Middle frontal gyrus (tissue), 1 donor: Measurements from ENCODE around the gene CNTFR.
"Not testable (repeated sequence)": the region's sequence is repeated elsewhere in the genome, so short reads cannot be mapped to it uniquely, and the experiment has no call there.

Experiments
- DNase-seq: peaks from one replicate; pipeline ENCODE4 v3.0.0-alpha.2; 2015; ENCODE audit warnings: low spot score; ENCODE audit errors: extremely low spot score

The CNTFR gene

DNA sequence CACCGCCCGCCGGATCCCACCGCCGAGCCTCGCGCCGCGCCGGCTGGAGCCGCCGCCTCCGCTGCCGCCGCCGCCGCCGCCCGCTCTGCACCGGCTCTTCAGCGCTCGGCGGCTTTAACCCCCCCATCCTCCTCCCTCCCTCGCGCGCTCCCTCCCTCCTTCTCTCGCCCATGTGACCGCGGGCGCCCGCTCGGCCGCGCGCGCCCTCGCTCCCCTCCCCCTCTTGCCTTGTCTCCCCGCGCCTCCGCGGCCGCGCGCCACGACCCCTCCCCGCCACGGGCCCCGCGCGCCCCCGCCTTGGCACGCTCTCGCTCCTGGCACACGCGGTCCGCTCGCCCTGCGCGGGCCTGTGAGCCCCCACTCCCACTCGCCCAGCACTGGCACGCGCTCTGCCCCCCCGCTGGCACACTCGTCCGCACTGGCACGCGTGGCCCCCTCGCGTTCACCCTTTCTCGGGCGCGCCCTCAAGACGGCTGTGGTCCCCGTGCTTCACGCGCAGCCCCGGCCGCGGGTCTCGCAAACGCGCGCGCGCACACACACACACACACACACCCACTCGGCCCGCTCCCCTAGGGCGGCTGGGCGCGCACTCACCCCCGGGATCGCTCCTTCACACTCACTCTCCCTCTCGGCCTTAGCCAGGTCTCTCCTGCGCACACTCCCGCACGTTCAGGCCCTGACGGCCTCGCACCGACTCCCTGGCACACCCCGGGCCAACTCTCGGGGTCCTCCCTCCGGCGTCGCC is at the start of gene CNTFR:
TSS of gene CNTFR (minus strand) at position 89 of the 745 bp plus-strand sequence. CDS start 20,743 bp downstream, outside the sequence.
- DNase-seq, result peak; percentile 52

GRCh38 chr9:34639322-34639721 is 49.8 kb upstream of the CNTFR start:
- not testable (repeated sequence) for DNase-seq

DNA sequence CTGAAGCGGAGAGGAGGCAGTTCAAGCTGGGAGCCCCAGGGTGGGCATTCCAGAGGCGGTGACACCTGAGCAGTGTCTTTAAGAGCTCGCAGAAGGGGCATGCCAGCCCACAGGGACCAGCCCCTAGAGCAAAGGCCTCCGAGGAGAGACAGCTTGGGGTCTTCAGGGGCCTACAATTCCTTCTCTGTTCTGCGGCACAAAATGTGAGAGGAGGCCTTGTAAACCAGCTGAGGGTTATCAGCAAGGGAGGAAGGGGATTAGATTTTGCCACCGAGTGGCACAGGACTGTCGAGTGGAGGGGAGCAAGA is 48.6 kb upstream of the CNTFR start:
- DNase-seq, result no peak

DNA sequence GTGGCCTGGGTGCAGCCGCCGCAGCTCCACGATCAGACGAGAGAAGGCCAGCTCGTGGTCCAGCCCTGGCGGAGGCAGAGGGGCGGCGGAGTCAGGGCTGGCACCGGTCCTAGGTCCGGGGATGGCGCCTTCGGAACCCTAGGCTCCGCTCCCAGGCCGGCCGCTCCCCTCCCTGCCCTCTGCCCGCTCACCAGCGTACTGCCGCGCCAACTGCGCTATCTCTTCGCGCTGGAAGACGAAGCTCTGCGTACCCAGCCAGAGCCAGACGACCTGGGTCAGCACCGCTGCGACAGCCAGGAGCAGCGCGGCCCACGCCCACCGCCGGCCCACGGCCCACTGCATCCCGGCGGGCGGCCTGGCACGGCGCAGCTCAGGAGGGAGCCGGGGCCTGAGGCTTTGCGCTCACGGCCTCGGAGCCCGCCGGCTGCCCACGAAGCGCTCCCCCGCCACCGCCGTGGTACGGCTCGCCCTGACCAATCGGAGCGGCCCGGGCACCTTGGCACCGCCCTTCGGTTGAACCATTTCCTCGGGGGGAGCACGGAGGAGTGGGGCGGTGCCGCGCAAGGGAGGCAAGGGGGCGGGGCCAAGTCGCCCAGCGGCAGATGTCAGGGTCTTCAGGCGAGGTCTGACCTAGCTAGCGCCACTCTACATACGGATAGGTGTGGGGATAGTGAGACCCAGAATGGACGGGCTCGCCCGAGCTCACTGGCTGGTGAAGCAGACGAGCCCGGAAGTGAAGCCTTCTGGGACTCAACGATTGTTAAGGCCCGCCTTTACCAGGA is 48.0 kb upstream of the CNTFR start, which contains the start of gene SIGMAR1:
TSS of gene SIGMAR1 (minus strand) at position 432 of the 782 bp plus-strand sequence. CDS start at position 342, 90 bp downstream.
- DNase-seq, result peak; percentile 85

DNA sequence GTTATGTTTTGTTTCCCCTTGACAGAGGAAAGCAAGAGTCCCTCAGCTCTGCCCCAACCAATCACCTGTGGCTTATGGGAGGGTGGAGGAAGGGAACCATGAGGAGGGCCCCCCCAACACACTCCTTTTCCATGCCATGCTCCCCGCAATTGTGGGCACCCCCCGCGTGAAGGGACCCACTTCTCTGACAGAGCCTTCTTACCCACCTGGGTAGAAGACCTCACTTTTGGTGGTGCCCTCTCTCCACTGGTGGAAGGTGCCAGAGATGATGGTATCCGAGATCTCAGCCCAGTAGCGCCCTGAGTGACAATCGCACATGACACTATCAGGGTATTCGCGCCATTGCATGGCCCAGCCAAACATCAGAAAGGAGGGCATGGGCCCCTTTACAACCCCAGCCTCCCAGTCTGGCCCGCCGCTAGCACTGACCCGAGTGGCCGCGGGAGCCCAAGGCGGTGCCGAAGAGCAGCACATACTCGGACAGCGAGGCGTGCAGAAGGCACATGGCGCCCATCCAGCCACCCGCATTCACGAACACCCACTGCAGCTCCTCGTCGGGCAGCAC is 47.3 kb upstream of the CNTFR start:
- DNase-seq, result no peak

- no peak for DNase-seq
These were observed 46.0 kb upstream of the CNTFR start for GRCh38 chr9:34635556-34635955.

DNA sequence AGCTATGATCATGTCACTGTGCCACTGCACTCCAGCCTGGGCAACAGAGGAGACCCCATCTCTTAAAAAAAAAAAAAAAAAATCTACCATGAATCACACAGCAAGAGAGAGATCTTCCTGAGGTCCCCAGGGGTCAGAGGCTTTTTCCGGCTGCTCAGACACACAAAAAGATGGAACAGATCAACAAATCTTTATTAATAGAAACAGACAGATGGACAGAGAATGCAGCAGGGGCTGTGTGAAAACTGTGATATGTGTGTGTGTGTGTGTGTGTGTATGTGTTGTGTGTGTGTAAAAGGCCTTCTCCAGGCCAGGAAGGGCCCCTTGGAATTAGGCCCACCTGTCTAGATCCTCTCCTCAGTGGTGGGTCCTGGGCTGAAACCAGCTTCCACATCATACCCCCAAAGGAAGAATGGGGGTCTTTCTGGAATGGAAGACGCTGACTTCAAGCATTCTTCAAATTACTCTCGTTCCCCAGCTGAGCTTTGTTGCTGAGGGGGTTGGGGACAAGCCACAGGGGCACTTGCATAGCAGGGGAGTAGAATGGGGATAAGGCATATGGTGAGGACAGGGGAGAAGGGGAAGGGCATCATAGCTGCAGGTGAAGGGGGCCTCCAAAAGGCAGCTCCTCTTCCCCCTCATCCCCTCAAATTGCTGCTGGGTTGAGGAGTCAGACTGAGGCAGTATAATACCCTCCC is 45.2 kb upstream of the CNTFR start:
- no peak for DNase-seq

DNA sequence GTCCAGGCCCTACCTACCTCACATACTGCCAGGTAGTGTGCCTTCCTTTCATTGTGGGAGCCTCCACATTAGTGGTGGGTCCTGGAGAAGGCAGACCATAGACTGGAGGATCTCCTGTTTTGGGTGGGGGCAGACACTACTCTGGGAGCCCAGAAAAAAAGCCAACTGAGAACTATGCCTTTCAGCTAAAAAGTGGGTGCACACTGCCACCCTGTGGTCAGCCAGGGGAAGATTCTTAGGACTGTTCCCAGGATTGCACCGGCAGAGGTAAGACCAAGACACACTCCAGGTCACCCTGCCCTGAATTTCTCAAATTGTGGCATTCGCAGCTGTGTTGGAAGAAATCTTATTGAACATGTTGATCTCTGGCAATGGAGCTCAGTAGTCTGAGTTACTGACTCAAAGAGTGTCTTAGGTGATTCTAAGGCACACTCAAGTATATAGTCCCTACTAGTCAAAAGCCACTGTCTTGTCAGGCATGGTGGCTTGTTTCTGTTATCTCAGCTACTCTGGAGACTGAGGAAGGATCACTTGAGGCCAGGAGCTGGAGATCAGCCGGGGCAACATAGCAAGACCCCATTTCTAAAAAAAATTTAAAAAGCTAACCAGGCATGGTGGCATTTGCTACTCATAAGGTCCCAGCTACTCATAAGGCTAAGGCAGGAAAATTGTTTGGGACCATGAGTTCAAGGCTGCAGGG is 44.5 kb upstream of the CNTFR start:
- DNase-seq, result peak; percentile 46

GRCh38 chr9:34633166-34633565 is 43.6 kb upstream of the CNTFR start:
- DNase-seq, result no peak

GRCh38 chr9:34630402-34631154 is 41.1 kb upstream of the CNTFR start:
- no peak for DNase-seq

DNA sequence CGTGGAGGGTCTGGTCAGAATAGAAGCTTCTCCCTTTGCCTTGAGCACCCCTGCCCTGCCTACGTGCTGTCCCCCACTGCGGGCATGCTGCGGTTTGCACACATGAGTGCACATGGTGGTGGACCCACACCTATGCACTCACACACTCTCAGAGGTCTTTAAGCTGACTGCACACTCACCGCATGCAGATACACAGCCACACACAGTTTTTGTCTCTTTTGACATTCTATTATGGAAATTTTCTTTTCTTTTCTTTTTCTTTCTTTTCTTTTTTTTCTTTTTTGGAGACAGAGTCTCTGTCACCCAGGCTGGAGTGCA is 39.9 kb upstream of the CNTFR start:
- DNase-seq, result no peak

- DNase-seq, result no peak
These were observed 39.3 kb upstream of the CNTFR start, which contains the start of gene ARID3C for GRCh38 chr9:34628656-34629490. Gene ARID3C, minus strand, starts transcription at chr9:34629066. Its CDS starts 1,052 bp downstream, at chr9:34628014.

DNA sequence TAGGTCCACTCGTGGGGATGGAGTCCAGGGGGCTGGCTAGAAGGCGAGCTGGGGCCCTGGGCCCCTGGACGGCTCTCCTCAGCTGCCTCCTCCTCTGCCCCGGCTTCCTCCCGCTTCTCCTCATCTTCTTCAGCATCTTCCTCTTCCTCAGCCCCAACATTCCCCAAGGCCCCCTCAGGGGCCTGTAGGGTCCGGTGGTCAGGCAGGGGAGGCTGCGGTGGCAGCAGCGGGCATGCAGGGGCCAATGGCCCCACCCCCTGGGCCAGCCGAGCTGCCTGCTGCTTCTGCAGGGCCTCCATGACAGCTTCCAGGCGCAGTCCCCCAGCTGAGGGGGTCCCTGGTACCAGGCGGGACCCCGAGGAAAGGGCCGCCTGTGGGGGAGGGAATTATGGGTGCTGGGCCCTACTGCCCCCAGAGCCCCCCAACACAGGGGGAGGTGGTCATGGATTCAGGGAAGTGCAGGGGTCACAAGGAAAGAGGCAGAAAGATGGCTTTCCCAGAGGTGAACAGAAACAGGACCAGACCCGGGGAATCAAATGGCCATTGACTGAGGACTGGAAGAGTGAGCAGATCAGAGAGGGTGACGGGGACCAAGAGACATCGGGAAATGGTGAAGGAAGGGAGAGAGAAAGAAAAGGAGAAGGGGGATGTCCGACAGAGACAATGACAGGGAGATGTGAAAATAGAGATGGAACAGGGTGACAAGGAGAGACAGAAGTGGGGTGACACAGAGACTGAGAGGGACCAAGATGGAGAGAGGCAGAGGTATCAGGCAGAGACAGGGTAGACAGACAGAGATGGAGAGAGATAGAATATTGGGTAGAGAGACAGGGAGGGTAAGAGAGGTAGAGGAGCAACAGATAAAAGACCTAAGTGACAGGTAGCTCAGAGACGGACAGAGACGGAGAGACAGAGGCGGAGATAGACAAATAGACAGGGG is 38.5 kb upstream of the CNTFR start:
- no peak for DNase-seq

GRCh38 chr9:34625186-34625486 is 35.6 kb upstream of the CNTFR start:
- DNase-seq, result no peak

GRCh38 chr9:34624475-34625185 is 35.1 kb upstream of the CNTFR start:
- no peak for DNase-seq

DNA sequence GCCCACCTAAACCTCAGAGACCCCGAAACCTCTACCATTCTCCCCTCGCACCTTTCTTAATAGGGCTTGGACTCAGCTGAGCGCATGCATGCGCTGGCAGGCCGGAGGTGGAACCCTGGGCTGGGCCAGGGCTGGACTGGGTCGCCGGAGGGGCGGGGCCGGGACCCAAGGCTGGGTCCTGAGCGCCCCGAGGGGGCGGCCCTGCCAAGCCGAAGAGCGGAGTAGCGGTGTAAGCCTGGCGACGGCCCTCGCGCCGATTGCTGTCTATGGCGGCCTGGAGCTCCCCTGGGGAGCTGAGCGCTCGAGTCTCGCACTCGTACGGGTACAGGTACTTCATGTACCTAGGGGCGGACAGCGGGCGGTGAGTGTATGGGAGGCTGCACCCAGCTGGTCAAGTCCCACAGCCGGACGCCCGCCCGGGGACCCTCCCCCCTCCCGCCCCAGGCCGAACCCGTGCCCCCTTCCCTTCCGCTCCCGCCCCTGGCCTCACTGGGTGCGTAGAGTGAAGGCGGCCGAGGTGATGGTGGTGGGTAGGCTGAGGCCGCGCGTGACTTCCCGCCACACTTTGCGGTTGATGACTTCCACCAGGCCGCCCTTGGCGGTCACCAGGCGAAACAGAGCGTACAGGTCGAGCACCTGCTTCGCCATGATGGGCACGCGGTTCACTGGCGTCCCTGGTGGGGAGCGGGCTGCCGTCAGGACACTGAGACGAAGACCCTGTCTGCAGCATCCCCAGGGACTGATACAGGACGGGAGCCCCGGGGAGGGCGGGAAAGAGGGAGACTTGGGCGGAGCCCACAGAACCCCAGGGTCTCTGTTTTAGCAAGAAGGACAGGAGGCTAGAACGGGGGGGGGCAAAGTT is 34.1 kb upstream of the CNTFR start:
- no peak for DNase-seq
